T-cell (primary cell): Measurements from ENCODE around the gene DAGLB. TPM values are rescaled to one million over a fixed set of nuclear protein-coding genes. Genes with fewer than 3 reads are reported as not detected.

ENCODE experiments used
- ATAC-seq, 4 experiments: fragments of 200-7000 bp in 3 of 4; fragments of 150-1000 bp in 1 of 4; cut with Tn5 transposase; replicated peaks in 1 of 4; 1 replicate in 3 of 4; 2 replicates in 1 of 4; pipeline ENCODE4 v1.10.0; 2021; ENCODE audit warnings: moderate library complexity in 3 of 4, mild to moderate bottlenecking in 2 of 4, moderate number of reproducible peaks in 1 of 4
- CTCF ChIA-PET, 2 donors: fragments of 300-600 bp; sonication (Branson Sonifier 250); formaldehyde crosslinking; loops; one replicate each; lab custom pipeline; 2022; ENCODE audit warnings: antibody characterized with exemption in 2 of 2; lab: Charles Lee
- POLR2A ChIA-PET, 2 donors: fragments of 300-600 bp; sonication (Branson Sonifier 250); formaldehyde crosslinking; loops; one replicate each; lab custom pipeline; 2022; ENCODE audit warnings: antibody characterized with exemption in 2 of 2; lab: Charles Lee
- DNase-seq, 35 experiments: peaks; one replicate each; pipeline versions ENCODE4 v3.0.0 to v3.0.0-alpha.2; 2013 to 2023
- H3K27ac ChIP-seq: one replicate; pipeline ENCODE4 v1.5.1; 2013; ENCODE audit warnings: low read length
- H3K27me3 ChIP-seq, 2 experiments: replicated peaks in 1 of 2; 1 replicate in 1 of 2; 2 replicates in 1 of 2; pipeline versions ENCODE4 v1.6.1 to v1.7.0; 2013; ENCODE audit warnings: low read length in 1 of 2, mixed read lengths in 1 of 2; ENCODE audit not compliant: control insufficient read depth in 2 of 2, insufficient read depth in 2 of 2; ENCODE audit errors: extremely low read depth in 1 of 2
- H3K36me3 ChIP-seq, 2 donors: 1 replicate in 1 of 2; 2 replicates in 1 of 2; pipeline versions ENCODE4 v1.6.1 to v1.7.0; 2013; ENCODE audit warnings: low read length in 1 of 2; ENCODE audit not compliant: control insufficient read depth in 2 of 2, insufficient read depth in 1 of 2; ENCODE audit errors: extremely low read depth in 1 of 2
- H3K4me1 ChIP-seq, 2 experiments: 1 replicate in 1 of 2; 2 replicates in 1 of 2; pipeline versions ENCODE4 v1.6.1 to v1.7.0; 2013; ENCODE audit warnings: low read length in 2 of 2, mixed read lengths in 1 of 2; ENCODE audit not compliant: insufficient read depth in 2 of 2, control insufficient read depth in 1 of 2; ENCODE audit errors: extremely low read depth in 1 of 2
- H3K4me3 ChIP-seq, 2 donors: 1 replicate in 1 of 2; 2 replicates in 1 of 2; pipeline versions ENCODE4 v1.5.1 to v1.7.0; 2013; ENCODE audit warnings: mild to moderate bottlenecking in 2 of 2, low read length in 1 of 2, moderate library complexity in 1 of 2; ENCODE audit not compliant: control insufficient read depth in 1 of 2; ENCODE audit errors: extremely low read depth in 1 of 2
- H3K9me3 ChIP-seq: 2 replicates; pipeline ENCODE4 v1.7.0; 2013
- H3K27ac Mint-ChIP-seq, 2 donors: one replicate each; pipeline ENCODE4 v1.8.0; 2020 to 2021; ENCODE audit warnings: mild to moderate bottlenecking in 2 of 2, mixed read lengths in 2 of 2
- H3K27me3 Mint-ChIP-seq, 2 donors: one replicate each; pipeline ENCODE4 v1.8.0; 2021 to 2022; ENCODE audit warnings: mixed read lengths in 2 of 2
- H3K36me3 Mint-ChIP-seq: one replicate; pipeline ENCODE4 v1.8.0; 2021; ENCODE audit warnings: mixed read lengths
- H3K4me1 Mint-ChIP-seq, 3 donors: one replicate each; pipeline ENCODE4 v1.8.0; 2020 to 2022; ENCODE audit warnings: mixed read lengths in 3 of 3, mild to moderate bottlenecking in 1 of 3
- H3K4me3 Mint-ChIP-seq, 3 donors: one replicate each; pipeline ENCODE4 v1.8.0; 2020 to 2022; ENCODE audit warnings: mild to moderate bottlenecking in 3 of 3, mixed read lengths in 3 of 3, moderate library complexity in 3 of 3
- H3K9me3 Mint-ChIP-seq, 3 donors: one replicate each; pipeline ENCODE4 v1.8.0; 2020 to 2022; ENCODE audit warnings: mixed read lengths in 3 of 3
- WGBS: methylation state at CpG from one replicate; pipeline ENCODE4 v1.1.5; 2013; ENCODE audit warnings: missing lambda C conversion rate; ENCODE audit not compliant: insufficient coverage; 5-methylcytosine and 5-hydroxymethylcytosine counted together
- total RNA-seq, 35 experiments: library from RNA in 6 of 35; stranded (reverse) in 6 of 35; fragments of 120-200 nt in 1 of 35; gene quantifications; one replicate each; pipeline versions ENCODE4 v1.2.1 to v1.2.4 and lab custom pipeline; 2013 to 2026

Gene DAGLB
- total RNA-seq, 5 donors from 2014 or later (not counting 1 experiment from before 2014, with no cell fraction given): 23.9 to 45.0 (median 38.9) TPM

DNA sequence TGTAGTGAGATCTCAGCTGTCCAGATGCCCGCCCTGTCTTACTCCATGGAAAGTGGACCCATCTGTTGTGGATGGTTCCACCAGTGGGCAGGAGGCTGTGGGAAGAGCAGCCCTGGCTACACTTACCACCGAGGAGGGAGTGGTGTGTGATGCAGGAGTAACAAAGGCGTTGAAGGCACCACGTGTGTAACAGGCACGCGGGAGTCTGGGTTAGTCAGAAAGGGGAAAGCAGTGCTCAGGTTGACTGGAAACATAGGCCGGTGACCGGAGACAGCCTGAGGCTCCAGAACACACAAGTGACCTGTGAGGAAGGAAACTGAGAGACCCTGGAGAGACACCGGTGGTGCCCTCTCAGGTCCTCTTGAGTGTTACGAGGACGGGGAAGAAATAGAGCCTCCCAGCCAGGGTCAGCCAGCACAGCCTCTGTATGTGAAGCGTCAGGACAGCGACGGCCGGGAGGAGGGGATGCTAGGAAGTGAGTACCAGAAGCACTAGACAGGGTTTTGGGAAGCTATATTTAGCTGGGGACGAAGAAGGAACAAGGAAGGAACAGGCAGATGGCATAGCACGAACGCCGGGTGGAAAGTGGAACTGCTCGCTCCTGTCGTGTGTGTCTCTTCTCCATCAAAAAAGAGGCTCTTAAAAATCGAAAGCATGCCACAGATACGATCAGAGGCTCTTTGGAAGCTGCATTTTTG is 51.7 kb downstream of the DAGLB start:
- peak overlapping the region in 1 of 3 donors; percentile 25 for H3K4me3 Mint-ChIP-seq
- WGBS: 81% methylated on average over 23 of the region's 23 CpGs
- ATAC-seq: no peak
- CTCF ChIA-PET: no interaction called here
- H3K27ac ChIP-seq: no peak overlapping the region
- H3K27ac Mint-ChIP-seq: peak overlapping the region; percentile 47 to 72
- POLR2A ChIA-PET: no interaction called here
- peaks cover 45% of the 10 kb centered on the region for H3K36me3 Mint-ChIP-seq
- H3K9me3 Mint-ChIP-seq: no peaks in the 10 kb centered on the region
- H3K9me3 ChIP-seq: no peaks in the 10 kb centered on the region
- H3K4me1 Mint-ChIP-seq: peaks cover 55 to 67% (median 65%) of the 10 kb centered on the region in 3 donors
- no peak overlapping the region for H3K4me3 ChIP-seq
- H3K4me1 ChIP-seq: peaks cover 0 to 52% of the 10 kb centered on the region in 2 experiments
- H3K27me3 Mint-ChIP-seq: no peaks in the 10 kb centered on the region
- H3K36me3 ChIP-seq: peaks cover 3 to 56% of the 10 kb centered on the region in 2 donors
- no peak for DNase-seq
- H3K27me3 ChIP-seq: no peaks in the 10 kb centered on the region

DNA sequence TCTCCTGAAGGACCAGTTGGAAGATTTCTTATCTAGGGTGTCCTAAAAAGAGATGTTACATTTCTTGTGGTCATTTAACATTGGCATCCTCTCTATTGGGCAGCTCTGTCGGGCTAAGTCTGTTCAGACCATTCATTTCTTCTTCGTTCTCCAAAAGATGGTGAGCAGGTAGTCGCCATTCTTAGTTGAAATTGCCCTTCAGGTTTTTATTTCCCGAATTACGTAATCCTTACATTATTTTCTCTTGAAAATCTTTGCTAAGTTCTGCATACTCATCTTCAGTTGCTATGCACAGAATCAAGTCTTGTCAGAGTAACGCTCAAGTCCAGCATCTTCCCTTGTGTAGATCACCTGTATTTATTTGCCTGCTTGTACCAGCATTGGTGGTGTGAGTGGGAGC is 53.6 kb downstream of the DAGLB start:
- H3K27me3 Mint-ChIP-seq: no peaks in the 10 kb centered on the region
- Histone ChIP-seq H3K4me1 (peaks cover 0 to 47% of the 10 kb centered on the region in 2 experiments), H3K27me3 (no peaks in the 10 kb centered on the region), H3K4me3 (no peak overlapping the region), H3K36me3 (peaks cover 3 to 49% of the 10 kb centered on the region in 2 donors), H3K9me3 (no peaks in the 10 kb centered on the region), H3K27ac (no peak overlapping the region)
- no peak for DNase-seq
- 100% methylated on average over 6 of the region's 6 CpGs for WGBS
- no peak for ATAC-seq
- peaks cover 58 to 63% (median 63%) of the 10 kb centered on the region in 3 donors for H3K4me1 Mint-ChIP-seq
- H3K9me3 Mint-ChIP-seq: no peaks in the 10 kb centered on the region
- ChIA-PET CTCF (no interaction called here), POLR2A (no interaction called here)
- no peak overlapping the region for H3K4me3 Mint-ChIP-seq
- peaks cover 44% of the 10 kb centered on the region for H3K36me3 Mint-ChIP-seq
- peak overlapping the region; percentile 2 to 29 for H3K27ac Mint-ChIP-seq

DNA sequence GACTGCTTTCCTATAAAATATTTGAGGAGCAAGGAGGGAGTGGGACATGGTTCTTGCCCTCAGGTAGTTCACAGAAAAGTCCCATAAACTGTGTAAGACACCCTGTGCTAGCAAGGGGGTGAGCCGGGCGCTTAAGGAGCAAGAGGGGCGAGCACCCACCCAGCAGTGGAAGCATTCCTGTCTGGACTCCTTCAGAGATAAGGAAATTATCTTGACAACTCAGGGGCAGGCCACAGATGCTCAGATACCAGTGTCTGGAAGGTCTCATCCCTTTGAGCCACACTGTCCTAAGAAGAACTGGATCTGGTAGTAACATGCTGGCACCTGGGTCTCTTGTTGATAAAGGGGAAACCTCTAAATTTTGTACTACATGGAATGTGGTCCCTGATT is 54.1 kb downstream of the DAGLB start:
- Mint-ChIP-seq H3K36me3 (peaks cover 43% of the 10 kb centered on the region), H3K4me3 (no peak overlapping the region), H3K27ac (peak overlapping the region; percentile 74 to 76), H3K4me1 (peaks cover 58 to 61% (median 60%) of the 10 kb centered on the region in 3 donors), H3K9me3 (no peaks in the 10 kb centered on the region), H3K27me3 (no peaks in the 10 kb centered on the region)
- DNase-seq (no peak), ATAC-seq (peak in 1 of 4 experiments; percentile 19)
- POLR2A ChIA-PET: no interaction called here
- H3K9me3 ChIP-seq: no peaks in the 10 kb centered on the region
- CTCF ChIA-PET: no interaction called here
- H3K36me3 ChIP-seq: peaks cover 3 to 48% of the 10 kb centered on the region in 2 donors
- H3K4me1 ChIP-seq: peaks cover 0 to 43% of the 10 kb centered on the region in 2 experiments
- H3K27me3 ChIP-seq: no peaks in the 10 kb centered on the region
- WGBS: 100% methylated on average over 3 of the region's 3 CpGs
- H3K4me3 ChIP-seq: no peak overlapping the region
- no peak overlapping the region for H3K27ac ChIP-seq

DNA sequence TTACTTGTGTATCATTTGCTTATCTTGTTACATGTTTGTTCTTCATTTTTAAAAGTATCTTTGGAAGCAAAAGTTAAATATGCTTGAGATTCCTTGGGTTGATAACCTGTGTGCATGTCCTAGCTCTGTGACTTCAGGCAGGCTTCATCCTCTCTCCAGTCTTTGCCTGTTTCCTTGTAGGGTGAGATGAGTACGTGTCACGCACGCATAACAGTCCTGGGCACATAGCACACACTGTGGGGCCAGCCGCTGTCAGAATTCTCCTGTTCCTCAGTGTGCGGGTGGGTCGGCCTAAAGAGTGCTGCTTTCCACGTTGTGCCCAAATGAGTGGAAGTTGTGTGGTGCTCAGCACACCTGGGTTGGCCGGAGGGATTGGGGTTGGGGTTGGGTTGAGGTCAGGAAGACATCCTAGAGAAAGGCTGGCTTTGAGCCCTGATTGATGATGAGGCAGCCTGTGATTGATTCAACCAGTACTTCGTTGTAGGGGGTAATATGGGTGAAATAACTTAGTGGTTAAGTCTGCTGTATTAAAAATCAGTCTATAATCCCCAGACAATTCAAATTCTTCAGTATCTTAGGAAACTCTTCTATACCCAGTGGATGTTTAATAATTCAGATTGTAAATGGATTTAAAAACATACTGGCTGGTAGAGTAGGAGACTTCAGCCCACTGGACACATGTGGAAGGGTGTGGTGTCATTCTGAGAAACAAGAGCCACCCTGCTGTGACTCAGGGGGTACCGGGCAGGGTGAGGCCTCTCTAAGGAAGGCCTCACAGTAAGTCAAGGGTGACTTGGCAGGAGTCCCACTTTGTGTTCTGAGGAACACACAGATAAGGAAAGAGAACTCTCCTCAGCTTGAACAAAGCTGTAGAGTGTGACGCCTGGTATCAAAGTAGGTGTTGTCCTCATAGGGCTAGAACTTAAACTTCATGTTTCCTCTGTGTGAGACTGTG is 54.8 kb downstream of the DAGLB start:
- CTCF ChIA-PET: no interaction called here
- Histone ChIP-seq H3K36me3 (peaks cover 3 to 53% of the 10 kb centered on the region in 2 donors), H3K9me3 (no peaks in the 10 kb centered on the region), H3K4me1 (peaks cover 0 to 40% of the 10 kb centered on the region in 2 experiments), H3K4me3 (no peak overlapping the region), H3K27ac (no peak overlapping the region), H3K27me3 (no peaks in the 10 kb centered on the region)
- DNase-seq (peak in 6 of 35 experiments; percentile 13 to 57 (median 27)), ATAC-seq (peak; percentile 39 to 76 (median 66))
- Mint-ChIP-seq H3K36me3 (peaks cover 46% of the 10 kb centered on the region), H3K4me3 (no peak overlapping the region), H3K4me1 (peaks cover 55 to 58% (median 56%) of the 10 kb centered on the region in 3 donors), H3K27me3 (no peaks in the 10 kb centered on the region), H3K27ac (peak overlapping the region; percentile 74 to 76), H3K9me3 (no peaks in the 10 kb centered on the region)
- POLR2A ChIA-PET: no interaction called here
- WGBS: 91% methylated on average over 9 of the region's 11 CpGs

DNA sequence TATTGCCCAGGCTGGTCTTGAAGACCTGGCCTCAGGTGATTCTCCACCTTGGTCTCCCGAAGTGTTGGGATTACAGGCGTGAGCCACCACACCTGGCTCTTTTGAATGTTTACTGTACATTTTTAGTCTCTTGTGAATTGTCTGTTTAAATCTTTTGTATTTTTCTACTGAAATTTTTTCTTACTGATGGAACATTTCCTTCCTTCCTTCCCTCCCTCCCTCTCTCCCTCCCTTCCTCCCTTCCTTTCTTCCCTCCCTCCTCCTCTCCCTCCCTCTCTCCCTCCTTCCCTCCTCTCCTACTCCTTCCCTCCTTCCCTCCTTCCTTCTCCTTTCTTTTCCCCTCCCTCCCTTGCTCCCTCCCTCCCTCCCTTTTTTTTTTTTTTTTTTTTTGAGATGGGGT is 58.0 kb downstream of the DAGLB start:
- Mint-ChIP-seq H3K27ac (no peak overlapping the region), H3K27me3 (no peaks in the 10 kb centered on the region), H3K4me3 (no peak overlapping the region), H3K36me3 (peaks cover 43% of the 10 kb centered on the region), H3K9me3 (no peaks in the 10 kb centered on the region), H3K4me1 (peaks cover 54 to 59% (median 58%) of the 10 kb centered on the region in 3 donors)
- H3K4me1 ChIP-seq: peaks cover 0 to 37% of the 10 kb centered on the region in 2 experiments
- H3K4me3 ChIP-seq: no peak overlapping the region
- ATAC-seq: no peak
- H3K9me3 ChIP-seq: no peaks in the 10 kb centered on the region
- ChIA-PET CTCF (interaction anchor here in 1 of 2 donors (0.7 kb wide), 1 partner anchor 48 kb away, joined by 3 read pairs; no protein-coding TSS in a partner anchor), POLR2A (interaction anchor here in 1 of 2 donors (0.5 to 0.7 kb wide), 2 partner anchors 13 to 213 kb away, joined by 3 to 4 read pairs; no protein-coding TSS in a partner anchor)
- no peak overlapping the region for H3K27ac ChIP-seq
- 100% methylated on average over 1 of the region's 2 CpGs for WGBS
- no peaks in the 10 kb centered on the region for H3K27me3 ChIP-seq
- peaks cover 3 to 49% of the 10 kb centered on the region in 2 donors for H3K36me3 ChIP-seq
- DNase-seq: no peak

DNA sequence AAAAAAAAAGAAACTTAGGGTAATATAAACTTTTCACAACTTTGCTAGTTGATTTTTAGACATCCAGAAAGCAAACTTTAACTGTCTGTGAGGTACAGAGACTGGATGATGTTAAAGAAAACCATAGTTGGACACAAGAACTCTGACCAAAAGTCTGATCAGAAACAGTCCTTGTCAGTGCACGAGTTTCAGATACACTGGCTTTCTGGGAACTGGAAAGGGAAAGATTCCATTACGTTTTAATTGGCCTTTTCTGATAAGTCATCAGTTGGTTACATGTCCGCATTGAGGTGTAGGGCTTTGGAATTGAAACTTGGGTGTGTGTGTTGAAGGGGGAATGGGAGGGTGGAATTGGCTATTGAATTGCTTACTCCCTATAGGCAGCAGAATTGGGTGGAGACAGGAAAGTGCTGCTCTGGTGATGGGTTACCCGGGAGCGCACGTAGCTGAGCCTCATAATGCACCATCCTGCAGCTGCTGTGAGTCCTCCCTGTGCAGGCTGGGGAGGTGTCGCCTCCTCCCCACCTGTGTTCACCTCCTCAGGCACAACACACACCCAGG is 59.9 kb downstream of the DAGLB start:
- ATAC-seq (no peak), DNase-seq (no peak)
- no peaks in the 10 kb centered on the region for H3K27me3 ChIP-seq
- ChIA-PET CTCF (interaction anchor here in 1 of 2 donors (0.6 kb wide), 1 partner anchor 10 kb away, joined by 4 read pairs; no protein-coding TSS in a partner anchor), POLR2A (no interaction called here)
- H3K36me3 ChIP-seq: peaks cover 0 to 33% of the 10 kb centered on the region in 2 donors
- Mint-ChIP-seq H3K27me3 (no peaks in the 10 kb centered on the region), H3K27ac (peak overlapping the region in 1 of 2 donors; percentile 73), H3K4me3 (no peak overlapping the region), H3K4me1 (peaks cover 47 to 56% (median 54%) of the 10 kb centered on the region in 3 donors), H3K9me3 (no peaks in the 10 kb centered on the region), H3K36me3 (peaks cover 28% of the 10 kb centered on the region)
- H3K4me3 ChIP-seq: no peak overlapping the region
- no peak overlapping the region for H3K27ac ChIP-seq
- 92% methylated on average over 2 of the region's 7 CpGs for WGBS
- no peaks in the 10 kb centered on the region for H3K9me3 ChIP-seq
- H3K4me1 ChIP-seq: peaks cover 3 to 31% of the 10 kb centered on the region in 2 experiments
